Erythroblast (primary cell): ENCODE data around the gene HPN.

ENCODE experiments used
- GATA1 ChIP-seq: IDR thresholded peaks from 2 replicates; pipeline ENCODE4 v1.6.1; 2011; ENCODE audit warnings: low read depth, mild to moderate bottlenecking, control low read depth, low read length, moderate library complexity
- POLR2A ChIP-seq: IDR thresholded peaks from 2 replicates; pipeline ENCODE4 v1.6.1; 2011; ENCODE audit warnings: mild to moderate bottlenecking, low read length

DNA sequence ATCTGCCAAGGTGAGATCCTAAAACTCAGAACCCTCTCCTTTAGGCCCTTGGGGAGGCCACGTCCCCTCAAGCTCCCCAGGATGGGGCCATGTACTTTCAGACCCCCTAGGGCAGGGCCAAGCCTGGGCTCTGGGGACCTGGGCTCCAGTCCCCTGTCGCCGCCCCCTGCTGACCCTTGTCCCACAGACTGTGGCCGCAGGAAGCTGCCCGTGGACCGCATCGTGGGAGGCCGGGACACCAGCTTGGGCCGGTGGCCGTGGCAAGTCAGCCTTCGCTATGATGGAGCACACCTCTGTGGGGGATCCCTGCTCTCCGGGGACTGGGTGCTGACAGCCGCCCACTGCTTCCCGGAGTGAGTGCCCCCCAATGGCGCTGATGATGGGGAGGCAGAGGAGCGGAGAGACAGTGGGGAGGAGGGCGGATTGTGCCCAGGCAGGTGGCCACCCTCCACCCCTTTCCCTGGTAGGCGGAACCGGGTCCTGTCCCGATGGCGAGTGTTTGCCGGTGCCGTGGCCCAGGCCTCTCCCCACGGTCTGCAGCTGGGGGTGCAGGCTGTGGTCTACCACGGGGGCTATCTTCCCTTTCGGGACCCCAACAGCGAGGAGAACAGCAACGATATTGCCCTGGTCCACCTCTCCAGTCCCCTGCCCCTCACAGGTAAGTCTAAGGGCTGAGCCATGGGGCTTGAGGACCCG is 18.8 kb downstream of the HPN start:
- TF ChIP-seq POLR2A = no peak
- no peak for TF ChIP-seq GATA1
